Activated T-cell treated with anti-CD3 and anti-CD28 coated beads, Interleukin-2, amount 50 U/mL, for 1 hour (primary cell): ENCODE results near the gene PPP5C.
"Not testable (repeated sequence)": the region's sequence is repeated elsewhere in the genome, so short reads cannot be mapped to it uniquely, and the experiment has no call there.

Experiments
- DNase-seq: peaks from one replicate; pipeline ENCODE4 v3.0.0-alpha.2; 2020

The PPP5C gene

GRCh38 chr19:46346821-46347571, at the start of gene PPP5C:
Gene PPP5C, plus strand, starts transcription at chr19:46347087. Its CDS starts 10 bp downstream, at chr19:46347097.
- DNase-seq, result peak; percentile 84

- DNase-seq, result no peak
These were observed 49.0 kb upstream of the PPP5C start for GRCh38 chr19:46297700-46298478.

- no peak for DNase-seq
These were observed 48.3 kb upstream of the PPP5C start for GRCh38 chr19:46298479-46299003.

DNA sequence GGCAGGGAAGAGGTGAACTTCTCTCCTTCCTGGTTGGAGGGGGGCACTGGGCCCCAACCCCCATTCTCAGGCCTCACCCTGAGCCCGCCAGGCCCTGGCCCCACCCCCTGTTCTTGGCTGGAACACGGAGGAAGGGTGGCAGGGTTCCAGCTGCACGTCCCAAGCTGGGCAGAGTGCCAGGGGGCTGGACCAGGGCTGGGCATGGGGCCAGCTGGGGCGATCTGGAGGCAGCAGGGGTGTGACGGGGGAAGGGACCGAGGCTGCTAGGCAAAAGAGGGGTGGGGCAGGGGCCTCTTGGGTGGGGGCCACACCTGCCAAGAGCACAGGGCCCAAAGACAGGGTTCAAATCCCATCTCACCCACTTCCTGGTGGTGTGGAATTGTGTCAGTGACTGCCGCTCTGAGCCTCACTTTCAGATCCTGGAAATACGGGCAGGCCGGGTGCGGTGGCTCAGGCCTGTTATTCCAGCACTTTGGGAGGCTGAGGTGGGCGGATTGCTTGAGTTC, 47.8 kb upstream of the PPP5C start:
- DNase-seq, result no peak

DNA sequence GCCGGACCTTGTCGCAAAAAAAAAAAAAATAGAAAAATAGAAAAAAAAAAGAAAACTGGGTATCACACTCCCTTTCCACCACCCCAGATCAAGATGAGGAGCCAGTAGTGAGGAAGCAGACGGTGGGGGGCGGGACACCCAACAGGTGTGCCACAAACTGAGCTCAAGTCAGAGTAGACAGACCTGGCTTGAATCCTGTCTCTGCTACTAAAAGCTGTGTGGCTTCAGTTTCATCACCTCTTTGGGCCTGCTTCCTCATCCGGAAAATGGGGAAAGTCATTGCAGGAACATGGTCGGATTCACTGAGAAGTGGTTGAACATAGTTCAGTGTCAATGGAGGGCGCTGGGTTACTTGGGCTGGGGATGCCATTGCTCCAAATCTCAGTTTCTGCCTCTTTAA, 47.2 kb upstream of the PPP5C start:
- DNase-seq, result no peak

- DNase-seq, result no peak
These were observed 43.6 kb upstream of the PPP5C start for GRCh38 chr19:46303322-46303690.

- no peak for DNase-seq
These were observed 43.0 kb upstream of the PPP5C start for GRCh38 chr19:46303691-46304397.

GRCh38 chr19:46306501-46306900, 40.4 kb upstream of the PPP5C start:
- no peak for DNase-seq

GRCh38 chr19:46308510-46308909, 38.4 kb upstream of the PPP5C start:
- DNase-seq, result no peak

DNA sequence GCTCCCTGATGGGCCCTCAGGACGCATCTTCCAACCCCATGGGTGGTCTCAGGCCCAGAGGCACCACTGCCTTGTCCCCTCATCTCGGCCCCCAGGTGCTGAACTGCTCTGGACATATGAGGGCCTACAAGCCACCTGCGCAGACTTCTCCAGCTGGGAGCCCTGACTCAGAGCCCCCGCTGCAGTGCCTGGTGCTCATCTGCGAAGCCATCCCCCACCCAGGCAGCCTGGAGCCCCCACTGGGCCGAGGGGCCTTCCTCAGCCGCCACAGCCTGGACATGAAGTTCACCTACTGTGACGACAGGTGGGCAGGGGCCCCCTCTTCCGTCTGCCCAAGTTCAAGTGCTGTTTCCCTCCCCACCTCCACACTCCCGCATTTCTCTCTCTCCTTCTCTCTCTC, 37.8 kb upstream of the PPP5C start:
- DNase-seq, result no peak

- no peak for DNase-seq
These were observed 35.4 kb upstream of the PPP5C start for GRCh38 chr19:46311444-46311843.

GRCh38 chr19:46313540-46314469, 33.1 kb upstream of the PPP5C start:
- DNase-seq, result not testable (repeated sequence)

DNA sequence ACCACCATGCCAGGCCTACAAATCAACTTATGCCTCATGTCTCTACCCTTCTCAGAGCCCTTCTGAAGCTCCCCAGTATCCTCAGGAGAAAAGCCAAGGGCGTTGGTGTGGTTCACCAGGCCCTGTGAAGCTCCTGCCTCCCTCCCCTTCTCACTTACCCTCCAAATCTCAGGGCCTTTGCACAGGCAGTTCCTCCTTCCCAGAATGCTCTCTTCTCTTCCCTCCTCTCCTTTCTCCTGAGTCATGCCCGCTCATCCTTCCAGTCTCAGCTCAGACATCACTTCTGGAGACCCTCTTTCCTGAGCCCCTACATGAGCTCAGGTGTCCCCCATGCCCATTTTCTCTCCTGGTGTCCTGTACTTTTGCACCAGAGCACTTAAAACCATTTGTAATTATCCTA, 29.5 kb upstream of the PPP5C start:
- DNase-seq, result no peak

DNA sequence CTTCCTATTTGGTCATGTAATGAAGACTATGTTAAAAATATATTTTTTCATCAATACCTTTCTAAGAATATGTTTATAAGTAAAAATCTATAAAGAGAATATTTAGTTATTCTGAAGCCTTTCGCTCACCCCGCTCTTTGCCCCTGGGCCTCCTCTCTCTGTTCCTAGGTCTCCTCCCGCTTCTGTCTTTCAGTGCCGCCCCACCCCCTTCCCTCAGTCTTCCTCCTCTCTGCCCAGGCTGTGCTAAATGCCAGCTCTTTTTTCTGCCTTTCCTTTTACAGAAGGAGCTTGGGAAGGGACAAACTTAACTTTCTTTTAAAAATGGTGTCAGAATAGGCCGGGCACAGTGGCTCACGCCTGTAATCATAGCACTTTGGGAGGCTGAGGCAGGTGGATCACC, 27.3 kb upstream of the PPP5C start:
- no peak for DNase-seq

- DNase-seq, result no peak
These were observed 26.3 kb upstream of the PPP5C start for GRCh38 chr19:46320559-46320958.

- DNase-seq, result no peak
These were observed 25.2 kb upstream of the PPP5C start for GRCh38 chr19:46321653-46322052.

DNA sequence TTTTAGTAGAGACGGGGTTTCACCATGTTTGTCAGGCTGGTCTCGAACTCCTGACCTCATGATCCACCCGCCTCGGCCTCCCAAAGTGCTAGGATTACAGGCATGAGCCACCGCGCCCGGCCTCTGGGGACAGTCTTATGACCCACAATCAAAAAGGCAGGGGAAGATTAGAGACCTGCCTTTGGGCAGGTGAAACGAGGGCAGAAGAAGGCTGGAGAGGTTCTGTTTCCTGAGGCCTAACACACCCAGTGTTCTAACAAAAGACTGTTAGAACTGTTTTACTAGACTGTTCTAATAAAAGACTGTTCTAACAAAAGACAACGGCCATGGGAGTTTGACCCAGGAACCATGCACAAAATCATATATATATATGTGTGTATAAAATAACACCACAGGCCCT, 23.7 kb upstream of the PPP5C start:
- DNase-seq, result not testable (repeated sequence)

GRCh38 chr19:46324277-46324676, 22.6 kb upstream of the PPP5C start:
- no peak for DNase-seq

- no peak for DNase-seq
These were observed 20.3 kb upstream of the PPP5C start for GRCh38 chr19:46326608-46327007.

GRCh38 chr19:46328079-46328478, 18.8 kb upstream of the PPP5C start:
- no peak for DNase-seq

GRCh38 chr19:46330319-46330918, 16.5 kb upstream of the PPP5C start:
- DNase-seq, result no peak

- no peak for DNase-seq
These were observed 9.4 kb upstream of the PPP5C start for GRCh38 chr19:46337487-46337886.
